Stimulated activated CD8-positive, alpha-beta memory T cell treated with anti-CD3 and anti-CD28 coated beads, Interleukin-2, amount 100 ng/mL, for 1 hour (primary cell): ENCODE data around the gene FAM163A.
"Not testable (repeated sequence)": the region's sequence is repeated elsewhere in the genome, so short reads cannot be mapped to it uniquely, and the experiment has no call there.

ENCODE experiments used
- DNase-seq, 2 donors: peaks; one replicate each; pipeline ENCODE4 v3.0.0-alpha.2; 2020; ENCODE audit warnings: low read depth in 2 of 2

FAM163A gene

GRCh38 chr1:179853102-179853501 lies 110.0 kb downstream of the FAM163A start:
- no peak for DNase-seq

- not testable (repeated sequence) for DNase-seq
These were observed 112.7 kb downstream of the FAM163A start for GRCh38 chr1:179855831-179856230.

GRCh38 chr1:179856296-179856695 lies 113.2 kb downstream of the FAM163A start:
- DNase-seq: no peak

GRCh38 chr1:179857009-179857408 lies 113.9 kb downstream of the FAM163A start:
- no peak for DNase-seq

GRCh38 chr1:179860652-179861051 lies 117.6 kb downstream of the FAM163A start:
- DNase-seq: no peak

GRCh38 chr1:179865377-179865776 lies 122.3 kb downstream of the FAM163A start:
- no peak for DNase-seq
